Neuronal stem cell (in vitro differentiated cells): ENCODE measurements around the gene GABARAP.

Source experiments
- DNase-seq: peaks from one replicate; pipeline ENCODE4 v3.0.0-alpha.2; 2013; ENCODE audit warnings: low spot score
- H2AFZ ChIP-seq: one replicate; pipeline ENCODE4 v1.6.1; 2013; ENCODE audit warnings: mild to moderate bottlenecking, low read length, inconsistent platforms
- H2AK5ac ChIP-seq: 2 replicates; pipeline ENCODE4 v1.6.1; 2013; ENCODE audit warnings: low read depth, mild to moderate bottlenecking, inconsistent platforms, low read length, moderate library complexity, mixed read lengths
- H2BK120ac ChIP-seq: 2 replicates; pipeline ENCODE4 v1.6.1; 2013; ENCODE audit warnings: low read depth, mild to moderate bottlenecking, inconsistent platforms, low read length, moderate library complexity, mixed read lengths
- H2BK12ac ChIP-seq: one replicate; pipeline ENCODE4 v1.6.1; 2013; ENCODE audit warnings: low read length, inconsistent platforms
- H2BK15ac ChIP-seq: 2 replicates; pipeline ENCODE4 v1.6.1; 2013; ENCODE audit warnings: mild to moderate bottlenecking, low read length, inconsistent platforms, mixed read lengths
- H2BK5ac ChIP-seq: one replicate; pipeline ENCODE4 v1.6.1; 2013; ENCODE audit warnings: inconsistent platforms, mild to moderate bottlenecking, low read length, moderate library complexity
- H3K14ac ChIP-seq: one replicate; pipeline ENCODE4 v1.6.1; 2013; ENCODE audit warnings: low read length, inconsistent platforms
- H3K18ac ChIP-seq: 2 replicates; pipeline ENCODE4 v1.6.1; 2013; ENCODE audit warnings: low read length, inconsistent platforms
- H3K23ac ChIP-seq: 2 replicates; pipeline ENCODE4 v1.6.1; 2013; ENCODE audit warnings: low read depth, mild to moderate bottlenecking, mixed read lengths, low read length, inconsistent platforms; ENCODE audit not compliant: poor library complexity
- H3K27ac ChIP-seq: replicated peaks from 3 replicates; pipeline ENCODE4 v1.5.1; 2013; ENCODE audit warnings: low read length, inconsistent platforms
- H3K27me3 ChIP-seq, 3 experiments: 2 replicates each; pipeline ENCODE4 v1.6.1; 2013; ENCODE audit warnings: low read length in 3 of 3, mild to moderate bottlenecking in 2 of 3, inconsistent platforms in 1 of 3, low read depth in 1 of 3, mixed read lengths in 1 of 3, moderate library complexity in 1 of 3; ENCODE audit not compliant: control insufficient read depth in 3 of 3, insufficient read depth in 3 of 3
- H3K36me3 ChIP-seq, 2 donors: replicated peaks in 1 of 2; 2 replicates each; pipeline ENCODE4 v1.6.1; 2013; ENCODE audit warnings: low read length in 2 of 2; ENCODE audit not compliant: control insufficient read depth in 2 of 2, insufficient read depth in 2 of 2
- H3K4ac ChIP-seq: 2 replicates; pipeline ENCODE4 v1.6.1; 2013; ENCODE audit warnings: inconsistent platforms, mild to moderate bottlenecking, low read length, moderate library complexity
- H3K4me1 ChIP-seq, 2 donors: 1 replicate in 1 of 2; 2 replicates in 1 of 2; pipeline ENCODE4 v1.6.1; 2013; ENCODE audit warnings: low read length in 2 of 2, low read depth in 1 of 2; ENCODE audit not compliant: control insufficient read depth in 2 of 2, insufficient read depth in 1 of 2
- H3K4me2 ChIP-seq: one replicate; pipeline ENCODE4 v1.6.1; 2013; ENCODE audit warnings: mild to moderate bottlenecking, low read length, inconsistent platforms; ENCODE audit not compliant: insufficient read depth, poor library complexity, severe bottlenecking
- H3K4me3 ChIP-seq, 2 donors: 2 replicates each; pipeline ENCODE4 v1.5.1; 2013; ENCODE audit warnings: low read length in 2 of 2, mild to moderate bottlenecking in 2 of 2, inconsistent platforms in 1 of 2, moderate library complexity in 1 of 2
- H3K79me1 ChIP-seq: one replicate; pipeline ENCODE4 v1.6.1; 2013; ENCODE audit warnings: low read depth, mild to moderate bottlenecking, inconsistent platforms, low read length, moderate library complexity
- H3K9ac ChIP-seq: one replicate; pipeline ENCODE4 v1.6.1; 2013; ENCODE audit warnings: mild to moderate bottlenecking, low read depth, low read length, inconsistent platforms; ENCODE audit not compliant: poor library complexity
- H3K9me3 ChIP-seq, 2 donors: replicated peaks in 1 of 2; 2 replicates each; pipeline versions ENCODE3 to v1.6.1; 2013; ENCODE audit warnings: low read length in 2 of 2, mild to moderate bottlenecking in 2 of 2, inconsistent platforms in 1 of 2, low read depth in 1 of 2, mixed read lengths in 1 of 2, moderate library complexity in 1 of 2; ENCODE audit not compliant: control insufficient read depth in 2 of 2, insufficient read depth in 1 of 2
- H4K8ac ChIP-seq: one replicate; pipeline ENCODE4 v1.6.1; 2013; ENCODE audit warnings: low read depth, mild to moderate bottlenecking, inconsistent platforms, low read length, moderate library complexity
- H4K91ac ChIP-seq: one replicate; pipeline ENCODE4 v1.6.1; 2013; ENCODE audit warnings: low read length, low read depth, mild to moderate bottlenecking, inconsistent platforms; ENCODE audit not compliant: poor library complexity
- WGBS, 2 donors: extraction: QIAGEN DNeasy Blood & Tissue Kit; methylation state at CpG; one replicate each; pipeline ENCODE4 v1.1.7; 2013; ENCODE audit warnings: missing lambda C conversion rate in 2 of 2, mixed read lengths in 1 of 2; ENCODE audit not compliant: insufficient read length in 2 of 2, insufficient replicate concordance in 1 of 2; ENCODE audit errors: extremely low coverage in 2 of 2; 5-methylcytosine and 5-hydroxymethylcytosine counted together

GABARAP gene

GRCh38 chr17:7219229-7219811, 22.9 kb downstream of the GABARAP start:
- peak overlapping the region; percentile 3 for H3K27ac ChIP-seq
- H3K4me2 ChIP-seq = peak overlapping the region; percentile 38
- H3K4ac ChIP-seq = no peak overlapping the region
- peak overlapping the region; percentile 83 for H2AFZ ChIP-seq
- H3K23ac ChIP-seq = no peak overlapping the region
- no peak overlapping the region for H4K91ac ChIP-seq
- peak overlapping the region; percentile 38 for H3K18ac ChIP-seq
- H3K9me3 ChIP-seq = no peaks in the 10 kb centered on the region
- H3K9ac ChIP-seq = no peak overlapping the region
- no CpG with 5 or more reads among the region's 12 CpGs for WGBS, 2 donors
- no peak overlapping the region for H4K8ac ChIP-seq
- no peak overlapping the region for H2BK5ac ChIP-seq
- H2BK12ac ChIP-seq = no peak overlapping the region
- peaks cover 2% of the 10 kb centered on the region for H3K79me1 ChIP-seq
- H3K4me1 ChIP-seq = peaks cover 29 to 35% of the 10 kb centered on the region in 2 donors
- peaks cover 26 to 39% of the 10 kb centered on the region in 2 donors for H3K36me3 ChIP-seq
- H2BK15ac ChIP-seq = peak overlapping the region; percentile 6
- peak overlapping the region; percentile 58 to 67 for H3K4me3 ChIP-seq
- H3K14ac ChIP-seq = no peak overlapping the region
- H2AK5ac ChIP-seq = peak overlapping the region; percentile 22
- H2BK120ac ChIP-seq = no peak overlapping the region
- DNase-seq = no peak
- H3K27me3 ChIP-seq = no peaks in the 10 kb centered on the region

DNA sequence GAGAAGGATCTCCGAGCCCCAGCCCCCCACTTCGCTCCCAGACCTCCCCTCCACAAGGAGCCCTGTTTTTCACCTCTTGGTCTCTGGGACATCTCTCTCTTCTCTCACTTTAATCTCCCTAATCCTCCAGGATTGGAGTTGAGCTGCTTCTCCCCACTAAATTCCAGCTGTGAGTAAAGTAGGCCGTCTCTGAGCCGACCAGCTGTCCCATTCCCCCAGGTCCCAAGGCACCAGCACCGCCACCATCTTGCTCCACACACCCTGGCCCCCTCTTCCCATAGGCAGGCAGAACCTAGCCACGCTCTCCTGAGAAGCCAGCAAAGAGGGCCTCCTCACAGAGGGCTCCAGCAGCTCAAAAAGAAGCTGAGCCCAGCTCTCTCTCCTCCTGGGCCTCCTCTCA, 23.5 kb downstream of the GABARAP start:
- Histone ChIP-seq H3K36me3 (peaks cover 20 to 34% of the 10 kb centered on the region in 2 donors), H3K4me3 (no peak overlapping the region), H3K4me2 (no peak overlapping the region), H3K9ac (no peak overlapping the region), H3K79me1 (peaks cover 2% of the 10 kb centered on the region), H4K8ac (no peak overlapping the region), H3K4ac (no peak overlapping the region), H4K91ac (no peak overlapping the region), H3K27me3 (no peaks in the 10 kb centered on the region), H2BK5ac (no peak overlapping the region), H2AFZ (peak overlapping the region; percentile 83), H3K4me1 (peaks cover 29 to 35% of the 10 kb centered on the region in 2 donors), H2AK5ac (peak overlapping the region; percentile 22), H3K18ac (no peak overlapping the region), H3K14ac (no peak overlapping the region), H3K23ac (no peak overlapping the region), H2BK120ac (no peak overlapping the region), H3K27ac (no peak overlapping the region), H2BK12ac (no peak overlapping the region), H2BK15ac (peak overlapping the region; percentile 6), H3K9me3 (no peaks in the 10 kb centered on the region)
- no peak for DNase-seq
- WGBS, 2 donors = no CpG with 5 or more reads among the region's 6 CpGs

DNA sequence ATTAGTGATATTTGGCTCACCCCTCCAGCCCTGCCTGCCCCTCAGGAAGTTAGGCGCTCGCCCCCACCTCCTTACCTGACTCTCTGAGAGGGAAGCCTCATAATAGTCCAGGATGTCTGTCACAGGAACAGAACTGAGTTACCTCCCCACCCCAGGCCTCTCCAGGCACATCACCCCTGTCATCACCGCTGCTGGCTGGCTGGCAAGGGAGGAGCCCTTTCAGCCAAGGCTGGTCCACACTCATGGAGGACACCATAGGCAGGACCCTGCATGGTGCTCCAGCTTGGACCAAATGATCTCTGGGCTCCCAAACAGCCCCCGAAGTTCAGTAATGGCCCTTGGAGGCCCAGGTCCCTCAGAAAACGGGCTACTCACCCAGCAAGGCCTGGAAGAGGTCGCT, 24.1 kb downstream of the GABARAP start:
- DNase-seq = no peak
- Histone ChIP-seq H4K91ac (peak overlapping the region; percentile 25), H3K4ac (peak overlapping the region; percentile 41), H3K4me3 (peak overlapping the region in 1 of 2 donors; percentile 44), H3K4me2 (peak overlapping the region; percentile 54), H3K14ac (no peak overlapping the region), H2BK12ac (peak overlapping the region; percentile 96), H3K36me3 (peaks cover 15 to 28% of the 10 kb centered on the region in 2 donors), H3K79me1 (peaks cover 2% of the 10 kb centered on the region), H3K9ac (no peak overlapping the region), H3K27ac (peak overlapping the region; percentile 54), H3K23ac (peak overlapping the region; percentile 27), H2AFZ (peak overlapping the region; percentile 77), H2BK120ac (peak overlapping the region; percentile 10), H3K27me3 (no peaks in the 10 kb centered on the region), H2AK5ac (peak overlapping the region; percentile 22), H3K4me1 (peaks cover 33 to 40% of the 10 kb centered on the region in 2 donors), H2BK15ac (peak overlapping the region; percentile 90), H3K18ac (peak overlapping the region; percentile 86), H2BK5ac (peak overlapping the region; percentile 76), H3K9me3 (no peaks in the 10 kb centered on the region), H4K8ac (no peak overlapping the region)
- no CpG with 5 or more reads among the region's 6 CpGs for WGBS, 2 donors

- peak overlapping the region; percentile 80 for H3K27ac ChIP-seq
- no peak for DNase-seq
These were observed 24.9 kb downstream of the GABARAP start for GRCh38 chr17:7217113-7217987.

More at GRCh38 chr17:7217113-7217987, 24.9 kb downstream of the GABARAP start:
- H2BK120ac ChIP-seq = no peak overlapping the region
- H3K9me3 ChIP-seq = no peaks in the 10 kb centered on the region
- peak overlapping the region; percentile 74 for H3K9ac ChIP-seq
- WGBS, 2 donors = no CpG with 5 or more reads among the region's 32 CpGs
- peak overlapping the region; percentile 86 for H3K18ac ChIP-seq
- H2BK12ac ChIP-seq = no peak overlapping the region
- peak overlapping the region; percentile 90 for H2BK15ac ChIP-seq
- H2AK5ac ChIP-seq = peak overlapping the region; percentile 53
- H3K14ac ChIP-seq = no peak overlapping the region
- H4K91ac ChIP-seq = no peak overlapping the region
- H3K79me1 ChIP-seq = peaks cover 2% of the 10 kb centered on the region
- peak overlapping the region; percentile 74 for H3K4me2 ChIP-seq
- H3K27me3 ChIP-seq = no peaks in the 10 kb centered on the region
- peaks cover 7 to 19% of the 10 kb centered on the region in 2 donors for H3K36me3 ChIP-seq
- peak overlapping the region; percentile 77 for H2AFZ ChIP-seq
- H3K4ac ChIP-seq = no peak overlapping the region
- no peak overlapping the region for H4K8ac ChIP-seq
- H3K23ac ChIP-seq = no peak overlapping the region
- H3K4me1 ChIP-seq = peaks cover 33 to 40% of the 10 kb centered on the region in 2 donors
- peak overlapping the region; percentile 44 to 76 for H3K4me3 ChIP-seq
- H2BK5ac ChIP-seq = peak overlapping the region; percentile 76
